Measurements from ENCODE around the gene ATP4A. TPM values are rescaled to one million over a fixed set of nuclear protein-coding genes. Genes with fewer than 3 reads are reported as not detected.

The ATP4A gene
- total and polyA plus RNA-seq, 8 donors, result 9.8 to 890 (median 301) TPM

- H3K36me3 ChIP-seq, result peaks cover 0 to 31% (median 12%) of the 10 kb centered on the region in 4 donors
- TF ChIP-seq CTCF (IDR thresholded peaks at IDR 0.05) (no peak), POLR2AphosphoS5 (IDR thresholded peaks at IDR 0.05) (no peak)
- intact Hi-C loops (cut with DNase I; ENCODE audit: low total_unique reads), result loop anchor here (10.0 kb wide), 1 partner anchor 171 kb away; the partner anchor contains the start of gene KMT2B
- no peaks in the 10 kb centered on the region for H3K27me3 ChIP-seq
- no peak for DNase-seq
- peak overlapping the region; percentile 82 to 89 (median 87) for H3K4me3 ChIP-seq
- H3K27ac ChIP-seq, result peak overlapping the region in 3 of 5 donors; percentile 84 to 92 (median 89)
- peaks cover 13 to 44% (median 32%) of the 10 kb centered on the region in 4 donors for H3K4me1 ChIP-seq
- H3K9me3 ChIP-seq, result no peaks in the 10 kb centered on the region
- WGBS, 5 donors, result 70 to 83% (median 81%) methylated on average over 3 of the region's 3 CpGs
These were observed 19.2 kb downstream of the ATP4A start for GRCh38 chr19:35544110-35544802.

- Histone ChIP-seq H3K27ac (no peak overlapping the region), H3K4me3 (no peak overlapping the region), H3K36me3 (peaks cover 0 to 28% (median 11%) of the 10 kb centered on the region in 4 donors), H3K4me1 (peaks cover 13 to 42% (median 30%) of the 10 kb centered on the region in 4 donors), H3K27me3 (no peaks in the 10 kb centered on the region), H3K9me3 (no peaks in the 10 kb centered on the region)
- intact Hi-C loops (cut with DNase I; ENCODE audit: low total_unique reads), result loop anchor here (10.0 kb wide), 1 partner anchor 171 kb away; the partner anchor contains the start of gene KMT2B
- DNase-seq, result no peak
- TF ChIP-seq POLR2AphosphoS5 (IDR thresholded peaks at IDR 0.05) (no peak), EP300 (IDR thresholded peaks at IDR 0.05) (no peak)
- 93 to 97% (median 96%) methylated on average over 7 to 15 of the region's 15 CpGs for WGBS, 5 donors
These were observed 20.0 kb downstream of the ATP4A start for GRCh38 chr19:35543280-35544109.

- intact Hi-C loops (cut with DNase I; ENCODE audit: low total_unique reads), result loop anchor here (10.0 kb wide), 1 partner anchor 173 kb away; the partner anchor contains the start of gene KMT2B
- no peak for TF ChIP-seq CTCF (IDR thresholded peaks at IDR 0.05)
- no peak for TF ChIP-seq EP300 (IDR thresholded peaks at IDR 0.05)
- TF ChIP-seq POLR2AphosphoS5 (IDR thresholded peaks at IDR 0.05), result no peak
- no peak for TF ChIP-seq POLR2A (IDR thresholded peaks at IDR 0.05)
These were observed 21.2 kb downstream of the ATP4A start for GRCh38 chr19:35542209-35542608.

GRCh38 chr19:35540356-35540927 is 23.0 kb downstream of the ATP4A start:
- intact Hi-C loops (cut with DNase I; ENCODE audit: low total_unique reads), result loop anchor here (10.0 kb wide), 1 partner anchor 174 kb away; the partner anchor contains the start of gene KMT2B
- WGBS, 5 donors, result 76 to 85% (median 79%) methylated on average over 6 to 7 of the region's 7 CpGs
- Histone ChIP-seq H3K27me3 (peaks cover 0 to 9% (median 0%) of the 10 kb centered on the region in 3 donors), H3K27ac (no peak overlapping the region), H3K4me3 (no peak overlapping the region), H3K36me3 (peaks cover 0 to 11% (median 4%) of the 10 kb centered on the region in 4 donors), H3K9me3 (no peaks in the 10 kb centered on the region), H3K4me1 (peaks cover 0 to 19% (median 11%) of the 10 kb centered on the region in 4 donors)
- no peak for DNase-seq
- no peak for TF ChIP-seq POLR2A (IDR thresholded peaks at IDR 0.05)
- no peak for TF ChIP-seq POLR2AphosphoS5 (IDR thresholded peaks at IDR 0.05)
- TF ChIP-seq CTCF (IDR thresholded peaks at IDR 0.05), result no peak
- TF ChIP-seq EP300 (IDR thresholded peaks at IDR 0.05), result no peak

More at GRCh38 chr19:35542209-35542608, 21.2 kb downstream of the ATP4A start:
- DNase-seq, result no peak
- Histone ChIP-seq H3K27ac (no peak overlapping the region), H3K4me3 (no peak overlapping the region), H3K9me3 (no peaks in the 10 kb centered on the region), H3K4me1 (peaks cover 13 to 34% (median 26%) of the 10 kb centered on the region in 4 donors), H3K27me3 (no peaks in the 10 kb centered on the region), H3K36me3 (peaks cover 0 to 15% (median 5%) of the 10 kb centered on the region in 4 donors)
- WGBS, 5 donors, result 94 to 96% (median 96%) methylated on average over 10 to 11 of the region's 11 CpGs

All from stomach (tissue), 9 donors.